ENCODE measurements around the gene LRRC28.
"Not testable (repeated sequence)": the region's sequence is repeated elsewhere in the genome, so short reads cannot be mapped to it uniquely, and the experiment has no call there.

LRRC28 gene

DNA sequence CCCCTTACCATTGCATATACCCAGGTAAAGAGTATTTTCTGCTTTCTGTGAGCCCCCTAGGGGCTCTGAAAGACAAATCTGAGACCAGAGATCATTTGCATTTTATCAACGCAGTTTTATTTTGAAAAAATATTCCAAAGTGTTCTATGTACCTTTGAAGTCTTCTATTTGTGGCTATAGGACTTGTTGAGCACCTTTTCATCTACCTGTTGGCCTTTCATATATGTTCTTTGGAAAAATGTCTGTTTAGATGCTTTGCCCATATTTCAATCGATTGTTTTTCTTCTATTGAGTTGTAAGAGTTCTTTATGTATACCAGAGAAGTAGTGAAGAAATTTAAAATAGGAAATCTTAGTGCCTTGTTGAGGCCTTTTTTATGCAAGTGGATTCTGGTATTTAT is 94.0 kb downstream of the LRRC28 start:
- DNase-seq, result no peak

DNA sequence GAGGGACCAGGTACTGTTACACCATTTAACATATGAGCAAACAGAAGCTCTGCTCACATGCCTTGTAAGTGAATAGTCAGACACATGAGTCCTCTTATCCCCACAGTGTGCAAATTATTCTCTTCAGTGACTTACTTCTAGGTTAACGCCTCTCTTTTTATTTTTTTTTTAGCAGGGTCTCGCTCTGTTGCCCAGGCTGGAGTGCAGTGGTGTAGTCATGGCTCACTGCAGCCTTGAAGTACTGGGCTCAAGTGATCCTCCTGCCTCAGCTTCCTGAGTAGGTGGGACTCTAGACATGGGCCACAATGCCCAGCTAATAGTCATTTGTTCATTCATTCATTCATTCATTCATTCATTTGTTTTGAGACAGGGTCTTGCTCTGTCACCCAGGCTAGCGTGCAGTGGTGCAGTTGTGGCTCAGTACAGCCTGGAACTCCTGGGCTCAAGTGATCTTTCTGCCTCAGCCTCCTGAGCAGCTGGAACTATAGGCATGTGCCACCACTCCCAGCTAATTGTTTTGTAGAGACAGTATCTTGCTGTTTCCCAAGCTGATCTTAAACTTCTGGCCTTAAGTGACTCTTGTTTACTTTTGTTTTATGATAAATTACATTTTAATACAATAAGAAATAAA is 94.7 kb downstream of the LRRC28 start:
- no peak for DNase-seq

DNA sequence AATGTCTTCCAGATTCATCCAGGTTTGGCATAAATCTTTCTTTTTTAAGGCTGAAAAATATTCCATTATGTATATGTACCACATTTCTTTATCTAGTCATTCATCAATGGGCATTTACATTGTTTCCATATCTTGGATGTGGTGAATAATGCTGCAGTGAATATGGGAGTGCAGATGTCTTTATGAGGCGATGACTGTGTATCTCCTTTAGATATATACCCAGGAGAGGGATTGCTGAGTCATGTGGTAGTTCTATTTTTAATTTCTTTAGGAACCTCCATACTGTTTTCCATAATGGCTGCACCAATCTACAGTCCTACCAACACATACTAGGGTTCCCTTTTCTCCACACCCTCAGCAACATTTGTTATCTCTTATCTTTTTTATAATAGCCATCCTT is 96.3 kb downstream of the LRRC28 start:
- DNase-seq, result no peak

DNA sequence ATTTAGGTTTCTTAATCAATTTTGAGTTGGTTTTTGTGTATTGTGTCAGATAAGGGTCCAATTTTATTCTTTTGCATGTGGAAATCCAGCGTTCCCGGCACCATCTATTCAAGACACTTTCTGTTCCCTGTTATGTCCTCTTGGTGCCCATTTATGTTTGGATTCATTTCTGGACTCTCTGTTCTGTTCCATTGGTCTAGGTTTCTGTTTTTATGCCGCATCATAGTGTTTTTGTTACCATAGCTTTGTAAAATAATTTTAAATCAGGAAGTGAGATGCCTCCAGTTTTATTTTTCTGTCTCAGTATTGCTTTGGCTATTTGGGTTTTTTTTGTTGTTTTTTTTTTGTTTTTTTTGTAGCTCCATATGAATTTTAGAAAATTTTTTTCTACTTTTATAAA is 97.1 kb downstream of the LRRC28 start:
- DNase-seq, result no peak

DNA sequence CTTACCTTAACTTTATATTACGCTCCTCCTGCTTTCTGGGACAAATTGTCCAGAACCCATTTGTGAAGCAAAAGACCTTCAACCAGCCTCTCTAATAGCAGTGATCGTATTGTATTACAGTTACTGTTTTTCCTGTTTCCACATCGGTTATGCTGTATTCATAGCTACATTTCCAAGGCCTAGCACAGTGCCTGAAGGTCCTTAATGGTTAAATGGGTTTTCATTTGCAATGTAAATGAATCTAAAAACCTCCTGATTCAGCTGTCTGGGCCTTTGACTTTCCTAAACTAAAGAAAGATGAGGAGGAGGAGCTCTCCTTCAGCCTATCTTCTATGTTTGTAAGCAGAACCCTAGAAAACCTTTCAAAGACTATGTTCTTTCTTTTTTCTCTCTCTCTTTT is 99.1 kb downstream of the LRRC28 start:
- no peak for DNase-seq

DNA sequence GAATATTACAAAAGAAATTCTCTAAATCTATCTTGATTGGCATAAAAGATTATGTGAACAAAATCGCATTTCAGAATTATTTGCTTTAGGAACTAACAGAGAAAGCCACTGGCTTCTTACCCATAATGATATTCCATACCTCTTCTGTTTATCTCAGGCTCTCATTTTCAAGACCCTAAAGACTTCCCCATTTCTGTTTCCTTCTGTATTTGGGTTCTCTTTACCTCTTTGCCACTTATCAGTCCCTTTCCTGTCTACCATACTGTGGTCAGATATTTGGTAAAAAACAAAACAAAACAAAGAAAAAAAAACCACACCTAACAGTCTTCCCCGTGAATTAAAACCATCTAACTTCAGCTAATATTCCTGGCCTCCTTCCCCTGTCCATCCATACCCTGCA is 108.5 kb downstream of the LRRC28 start:
- no peak for DNase-seq

DNA sequence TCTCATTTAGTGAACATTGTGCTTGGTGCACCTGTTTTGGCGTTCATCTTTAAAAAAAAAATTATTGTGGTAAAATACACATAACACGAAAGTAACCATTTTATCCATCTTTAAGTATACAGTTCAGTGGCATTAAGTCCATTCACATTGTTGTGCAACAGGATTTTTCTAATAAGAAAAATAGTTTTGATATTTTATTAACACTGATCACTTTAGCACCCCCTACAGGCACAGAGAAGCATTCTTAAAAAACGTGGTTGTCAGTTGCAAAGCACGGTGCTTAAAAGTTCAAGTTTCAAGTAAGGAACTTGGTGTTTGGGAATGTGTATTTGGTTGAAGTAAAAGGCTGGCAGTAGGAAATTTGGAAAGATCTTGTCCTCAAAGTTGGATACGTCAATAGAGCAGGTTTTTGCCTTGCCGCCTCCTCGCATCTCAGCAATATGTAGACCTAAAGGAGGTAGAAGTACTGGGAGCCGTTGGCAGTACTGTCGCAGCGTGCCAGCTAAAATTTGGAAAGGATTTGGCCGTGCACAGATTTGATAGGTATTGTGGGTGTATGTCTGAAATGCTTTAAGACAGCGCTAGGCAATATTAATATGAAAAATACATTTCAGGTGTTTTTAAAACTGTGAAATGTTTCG is 110.4 kb downstream of the LRRC28 start:
- no peak for DNase-seq

DNA sequence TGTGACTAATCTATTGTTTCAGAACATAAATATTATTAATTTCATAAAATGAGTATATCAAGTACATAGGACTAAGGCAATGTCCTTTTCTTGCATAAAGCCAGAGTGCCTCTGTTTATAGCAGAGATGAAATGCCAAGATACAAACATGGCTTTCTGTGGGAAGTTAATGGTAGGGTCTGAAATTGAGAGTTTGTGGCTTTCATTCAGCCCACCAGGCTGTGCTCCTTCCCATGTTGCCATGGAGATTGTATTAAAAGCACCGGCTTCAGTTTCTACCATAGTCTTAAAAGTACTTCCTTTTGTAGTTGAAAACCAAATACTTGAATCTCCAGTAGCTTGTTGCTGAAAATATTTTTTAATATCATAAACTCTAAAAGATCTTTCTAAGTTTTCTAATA is 114.0 kb downstream of the LRRC28 start:
- DNase-seq, result no peak

DNA sequence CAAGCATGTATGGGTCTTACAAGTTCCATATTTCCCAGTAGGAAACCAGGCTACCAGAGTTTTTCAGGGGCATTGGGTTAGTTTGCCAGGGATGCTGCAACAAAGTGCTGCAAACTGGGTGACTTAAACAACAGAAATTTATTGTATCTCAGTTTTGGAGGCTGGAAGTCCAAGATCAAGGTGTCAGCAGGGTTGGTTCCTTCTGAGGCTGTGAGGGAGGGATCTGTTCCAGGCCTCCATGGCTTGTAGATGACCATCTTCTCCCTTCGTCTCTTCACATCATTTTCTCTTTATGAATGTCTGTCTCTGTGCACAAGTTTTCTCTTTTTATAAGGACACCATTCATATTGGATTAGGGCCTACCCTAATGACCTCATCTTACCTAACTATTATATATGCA is 114.7 kb downstream of the LRRC28 start:
- no peak for DNase-seq

DNA sequence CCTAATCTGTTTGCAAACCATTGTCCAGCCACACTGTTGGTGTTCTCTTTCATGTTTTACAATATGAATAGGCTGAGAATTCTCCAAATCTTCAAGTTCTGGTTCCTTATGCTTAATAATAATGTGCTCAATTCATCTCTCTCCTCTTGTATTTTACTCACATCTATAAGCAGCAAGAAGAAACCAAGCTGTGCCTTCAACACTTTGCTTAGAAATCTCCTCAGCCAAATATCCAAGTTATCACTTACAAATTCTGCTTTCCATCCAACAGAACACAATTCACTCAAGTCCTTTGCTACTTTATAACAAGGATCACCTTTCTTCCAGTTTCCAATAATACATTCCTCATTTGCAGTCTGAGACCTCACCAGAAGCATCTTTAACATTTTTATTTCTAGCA is 117.5 kb downstream of the LRRC28 start:
- DNase-seq, result no peak

DNA sequence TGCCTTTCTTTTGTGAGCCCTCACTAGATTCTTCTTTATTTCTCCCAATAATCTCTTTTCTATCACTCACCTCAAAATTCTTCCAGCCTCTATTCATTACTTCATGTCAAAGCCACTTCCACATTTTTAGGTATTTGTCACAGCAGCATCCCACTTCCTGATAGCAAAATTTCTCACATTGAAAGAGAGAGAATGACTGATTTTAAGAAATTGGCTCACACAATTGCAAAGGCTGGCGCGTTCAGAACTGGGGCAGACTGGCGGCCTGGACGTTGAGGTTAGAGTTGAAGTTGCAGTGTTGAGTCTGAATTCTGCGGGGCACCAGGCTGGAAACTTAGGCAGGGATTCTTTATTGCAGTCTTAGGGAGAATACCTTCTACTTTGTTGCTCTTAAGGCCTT is 117.9 kb downstream of the LRRC28 start:
- no peak for DNase-seq

DNA sequence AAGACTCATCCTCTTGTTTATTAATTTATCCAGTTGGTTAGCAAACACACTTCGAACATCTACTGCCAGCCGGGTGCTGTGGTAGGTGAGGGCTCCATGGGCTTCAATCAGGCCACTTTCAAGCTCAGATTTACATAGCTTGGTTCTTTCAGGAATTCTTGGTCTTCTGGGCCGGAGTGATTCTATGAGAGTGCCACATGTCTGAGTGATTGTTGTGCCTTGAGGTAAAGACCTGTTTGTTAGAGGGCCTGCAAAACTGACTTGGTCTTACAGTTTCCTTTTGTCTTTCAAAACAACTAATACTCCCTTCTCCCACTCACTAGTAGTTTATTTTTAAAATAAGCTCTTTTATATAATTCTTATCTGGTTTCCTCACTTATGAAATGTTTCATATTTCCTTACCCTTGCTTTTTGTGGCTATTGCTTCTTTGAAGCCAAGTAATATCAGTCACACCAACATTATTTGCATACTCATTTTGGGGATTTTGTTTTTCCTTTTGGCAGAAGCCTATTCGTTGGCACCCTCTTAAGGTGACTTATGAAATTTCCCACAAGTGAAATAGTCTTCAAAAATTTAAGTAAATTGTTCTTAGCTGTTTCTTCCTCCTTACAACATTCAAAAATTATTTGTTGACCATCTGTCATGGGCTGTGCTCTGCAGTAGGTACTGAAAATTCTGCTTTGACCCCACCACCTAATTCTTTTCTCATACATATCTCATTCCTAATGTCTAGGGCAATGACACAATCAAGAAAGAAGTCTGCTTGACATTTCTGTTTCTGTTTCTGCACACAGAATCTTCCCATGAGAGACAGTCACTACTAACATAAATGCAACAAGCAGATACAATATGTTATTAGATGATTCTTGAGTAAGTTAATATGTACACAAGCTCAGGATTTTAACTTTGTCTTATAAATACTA is 120.2 kb downstream of the LRRC28 start:
- no peak for DNase-seq

DNA sequence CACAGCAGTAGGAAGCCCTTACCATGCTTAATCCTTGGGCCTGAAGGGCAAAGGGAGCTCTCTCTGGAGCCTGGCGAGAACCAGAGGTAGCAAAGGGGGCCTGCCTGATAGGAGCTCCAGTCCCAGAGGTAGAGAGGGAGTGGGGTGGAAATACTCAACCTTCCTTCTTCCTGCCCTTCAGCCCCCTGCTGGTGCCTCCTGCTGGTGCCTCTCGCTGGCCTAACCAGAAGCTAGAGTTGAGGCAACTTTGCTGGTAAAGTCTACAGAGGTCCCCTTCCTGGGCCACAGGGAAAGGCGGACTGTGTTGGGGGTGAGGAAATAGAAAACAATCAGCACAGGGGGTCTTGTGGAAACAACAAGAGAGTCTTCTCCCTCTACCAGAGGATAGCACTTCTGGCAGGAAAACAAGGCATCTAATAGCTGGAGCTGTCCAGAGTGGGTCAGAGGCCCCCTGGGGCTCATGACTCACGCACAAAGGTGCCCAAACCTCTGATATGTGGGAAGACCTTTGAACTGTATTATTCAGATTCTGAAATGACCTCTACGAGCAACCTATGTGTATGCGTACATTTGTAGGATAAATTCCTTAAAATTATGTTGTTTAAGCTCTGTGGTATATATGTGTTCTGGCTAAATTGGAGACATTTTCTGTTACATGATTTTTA is 133.9 kb downstream of the LRRC28 start:
- no peak for DNase-seq

DNA sequence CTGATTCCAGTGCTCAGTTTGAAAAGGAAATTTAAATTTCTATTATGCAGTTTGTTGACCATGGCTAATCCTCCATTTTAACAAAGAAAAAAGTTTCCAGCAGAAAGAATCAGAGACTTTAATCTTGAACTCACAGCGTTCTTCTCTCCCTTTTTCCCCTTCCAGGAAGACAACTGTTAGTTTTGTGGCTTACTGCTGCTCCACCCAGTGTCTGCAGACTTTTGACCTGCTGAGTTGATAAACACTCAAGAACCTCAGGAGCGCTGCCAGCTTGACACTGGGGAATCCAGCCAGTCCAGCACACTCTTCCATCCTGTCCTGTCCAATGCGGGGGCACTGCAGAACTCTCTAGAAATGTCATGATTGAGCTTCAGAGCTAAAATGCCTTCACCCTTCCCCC is 134.6 kb downstream of the LRRC28 start:
- no peak for DNase-seq

DNA sequence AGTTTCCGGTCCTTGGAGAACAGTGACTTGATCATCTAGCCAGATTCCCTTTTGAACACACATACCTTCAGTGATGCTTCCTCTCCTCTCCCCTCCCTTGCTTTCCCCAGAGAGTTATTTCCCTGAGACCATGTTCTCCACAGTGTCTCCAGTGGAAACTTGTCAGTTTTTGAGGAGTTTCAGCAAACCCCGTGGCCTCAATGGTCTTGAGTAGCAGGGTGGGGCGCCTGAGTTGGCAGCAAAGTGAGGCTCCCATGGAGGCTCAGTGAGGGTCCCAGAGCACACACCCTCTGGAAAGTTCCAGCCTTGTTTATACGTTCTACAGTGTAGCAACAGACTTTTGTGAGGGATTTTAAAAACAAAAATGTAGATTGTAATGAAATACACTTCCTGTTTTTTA is 135.1 kb downstream of the LRRC28 start:
- no peak for DNase-seq

DNA sequence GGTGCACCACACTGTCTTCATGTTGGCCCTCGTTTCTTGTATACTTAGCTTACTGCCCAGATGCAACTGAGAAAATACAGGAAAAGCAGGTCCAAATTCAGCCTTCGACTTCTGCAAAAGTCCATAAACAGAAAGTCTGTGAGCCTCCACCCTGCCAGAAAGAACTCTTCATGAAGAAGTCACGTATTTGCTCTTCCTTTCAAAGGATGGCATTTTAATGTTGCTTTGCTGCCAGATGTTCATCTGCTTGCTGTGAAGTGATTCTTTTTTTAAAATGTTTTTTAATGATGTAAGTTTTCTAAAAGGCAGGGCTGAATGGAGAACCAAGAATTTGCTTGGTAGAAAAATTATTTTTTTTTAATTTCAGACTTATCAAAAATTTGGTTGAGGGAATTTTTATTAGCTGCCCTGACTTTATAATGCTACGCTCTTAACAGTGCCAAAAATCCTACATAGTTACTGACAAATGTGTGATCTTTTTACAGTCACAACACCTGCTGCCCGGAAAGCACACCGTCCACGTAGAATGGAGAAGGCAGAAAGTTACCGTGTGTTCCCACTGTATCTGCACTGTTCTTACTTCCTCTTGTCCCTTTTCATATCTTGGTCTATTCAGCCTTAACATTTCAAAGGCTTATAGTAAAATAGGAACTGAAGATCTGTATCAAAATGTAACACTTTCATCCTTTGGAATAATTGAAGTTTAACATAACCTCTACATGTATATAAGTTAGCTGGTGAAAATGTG is 136.3 kb downstream of the LRRC28 start:
- no peak for DNase-seq

DNA sequence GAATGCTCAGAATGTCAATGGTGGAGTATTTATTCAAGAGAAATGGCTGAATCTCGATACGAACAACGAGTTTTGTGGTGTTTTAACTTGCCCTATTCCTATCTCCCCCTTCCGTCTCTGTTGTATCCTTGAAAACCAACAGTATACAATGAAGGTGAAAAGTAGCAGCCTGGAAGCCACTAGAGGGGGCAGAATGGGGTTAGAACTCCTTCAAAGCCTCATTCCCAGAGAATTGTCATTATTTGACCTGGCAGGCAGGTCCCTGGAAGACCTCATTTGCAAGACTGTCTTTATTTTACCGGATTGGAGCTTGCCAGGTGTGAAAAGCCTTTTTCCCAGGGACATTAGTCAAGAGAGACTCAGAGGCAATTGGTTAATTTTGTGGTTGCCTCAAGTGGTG is 139.4 kb downstream of the LRRC28 start:
- DNase-seq, result no peak

DNA sequence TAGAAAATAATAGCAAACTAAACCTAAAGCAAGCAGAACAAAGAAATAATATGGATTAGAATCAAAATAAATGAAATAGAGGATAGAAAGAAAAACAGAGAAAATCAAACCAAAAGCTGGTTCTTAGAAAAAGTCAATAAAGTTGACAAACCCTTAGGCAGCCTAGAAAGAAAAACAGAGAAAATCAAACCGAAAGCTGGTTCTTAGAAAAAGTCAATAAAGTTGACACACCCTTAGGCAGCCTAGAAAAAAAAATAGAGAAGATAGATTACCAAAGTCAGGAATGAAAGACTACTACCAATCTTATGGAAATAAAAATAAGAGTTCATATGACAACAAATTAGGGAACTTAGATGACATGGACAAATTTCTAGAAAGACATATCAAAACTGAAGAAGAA is 142.4 kb downstream of the LRRC28 start:
- no peak for DNase-seq

DNA sequence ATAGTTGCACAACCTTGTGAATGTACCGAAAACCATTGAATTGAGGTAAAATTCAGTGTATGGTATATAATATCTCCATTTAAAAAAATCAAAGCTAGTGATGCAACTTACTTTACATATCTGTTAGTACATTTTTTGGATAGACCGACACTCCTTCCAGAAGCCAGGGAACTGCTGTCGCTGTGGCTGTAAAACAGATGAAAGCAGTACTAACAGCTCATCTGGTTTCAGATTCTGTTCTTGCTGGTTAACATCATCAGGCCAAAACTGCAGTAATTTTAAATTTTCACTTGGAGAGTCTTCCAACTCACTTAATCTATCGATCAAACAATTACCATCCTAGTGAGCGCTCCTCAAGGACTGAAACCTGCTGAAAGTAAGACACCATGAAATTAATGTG is 145.1 kb downstream of the LRRC28 start:
- DNase-seq, result no peak

DNA sequence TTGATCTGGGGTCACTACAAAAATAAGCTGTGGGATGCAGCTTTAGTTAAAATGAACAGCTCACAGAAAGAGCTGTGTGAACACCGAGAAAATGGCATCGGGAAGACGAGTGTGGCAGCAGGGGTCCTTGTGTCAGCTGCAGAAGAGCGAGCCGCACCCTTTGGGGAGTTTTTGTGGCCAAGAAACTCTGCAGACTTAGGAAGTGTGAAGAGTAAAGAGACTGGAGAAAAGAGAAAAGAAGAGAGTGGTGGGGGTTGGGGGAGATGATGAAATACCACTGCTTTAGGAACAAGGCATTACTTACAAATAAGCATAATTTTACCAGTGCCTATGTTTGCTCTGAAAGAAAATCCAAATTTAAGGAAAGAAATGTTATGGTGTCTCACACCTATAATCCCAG is 147.8 kb downstream of the LRRC28 start:
- DNase-seq, result no peak

DNA sequence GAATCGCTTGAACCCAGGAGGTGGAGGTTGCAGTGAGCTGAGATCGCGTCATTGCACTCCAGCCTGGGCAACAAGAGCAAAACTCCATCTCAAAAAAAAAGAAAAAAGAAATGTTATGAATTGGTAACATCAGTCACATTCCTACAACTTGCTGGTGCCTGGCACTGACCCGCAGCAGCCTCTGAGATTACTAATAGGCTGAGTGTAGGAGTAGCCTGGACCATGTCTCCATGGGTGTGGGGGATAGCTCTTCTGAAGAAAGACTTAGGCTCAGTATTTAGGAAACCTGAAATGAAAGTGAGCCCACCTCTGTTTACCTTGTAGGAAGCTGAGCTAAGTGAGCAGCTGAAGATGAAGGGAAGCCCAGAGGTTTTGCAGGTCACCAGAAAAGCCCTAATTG is 148.3 kb downstream of the LRRC28 start:
- no peak for DNase-seq

DNA sequence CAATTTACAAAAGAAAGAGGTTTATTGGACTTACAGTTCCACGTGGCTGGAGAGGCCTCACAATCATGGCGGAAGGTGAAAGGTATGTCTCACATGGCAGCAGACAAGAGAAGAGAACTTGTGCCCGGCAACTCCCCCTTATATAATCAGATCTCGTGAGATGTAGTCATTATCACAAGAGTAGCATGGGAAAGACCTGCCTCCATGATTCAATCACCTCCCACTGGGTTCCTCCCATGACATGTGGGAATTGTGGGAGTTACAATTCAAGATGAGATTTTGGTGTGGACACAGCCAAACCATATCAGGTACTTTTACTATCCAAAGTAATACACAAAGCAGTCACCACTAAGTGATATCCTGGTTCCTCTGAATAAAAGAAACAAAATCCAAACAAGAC is 149.9 kb downstream of the LRRC28 start:
- not testable (repeated sequence) for DNase-seq

Data from right forelimb (tissue), 1 donor.